K562 (cell line): ENCODE measurements around the gene NOTO. TPM values are rescaled to one million over a fixed set of nuclear protein-coding genes. Genes with fewer than 3 reads are reported as not detected.

Experiments used
- ATAC-seq: fragments of 200-7000 bp; cut with Tn5 transposase; 3 replicates; pipeline ENCODE4 v1.9.1; 2020; ENCODE audit warnings: moderate library complexity
- BruUV-seq: library from RNA; stranded (reverse); fragments of 400-500 nt; replicated peaks from 2 replicates; lab custom pipeline; 2021; lab: Mats Ljungman, UMichigan
- CTCF ChIA-PET: fragments of 300-600 bp; formaldehyde crosslinking; extraction: SDS; loops from one replicate; lab custom pipeline; 2021; ENCODE audit warnings: low intra/inter-chr PET ratio; lab: Yijun Ruan, JAX
- POLR2A ChIA-PET: fragments of 300-600, 350-650 bp; sonication (Branson Sonifier 250); formaldehyde crosslinking; extraction: SDS; loops from one replicate; lab custom pipeline; 2021; ENCODE audit warnings: antibody characterized with exemption, inconsistent platforms; lab: Yijun Ruan, JAX
- DNase-seq, 4 experiments: peaks; one replicate each; pipeline versions ENCODE4 v3.0.0 to v3.0.0-alpha.2; 2011 to 2018; ENCODE audit warnings: low spot score in 3 of 4, mixed read lengths in 3 of 4; ENCODE audit errors: extremely low read depth in 1 of 4
- FAIRE-seq: peaks from 2 replicates; lab custom pipeline; 2011; peaks lifted over from hg19 to GRCh38; lab: Jason Lieb, UNC
- H2AFZ ChIP-seq: 2 replicates; pipeline ENCODE4 v1.6.0; 2011; ENCODE audit warnings: low read depth, low read length, control low read depth, inconsistent platforms
- H3K27ac ChIP-seq: fragments of 200-600 bp; 3 replicates; pipeline ENCODE4 v1.8.0; 2011; ENCODE audit warnings: low read depth, mild to moderate bottlenecking, control low read depth, inconsistent platforms, low read length, moderate library complexity, mixed read lengths; ENCODE audit errors: extremely low read depth
- H3K27me3 ChIP-seq, 2 experiments: fragments of 300-600 bp in 1 of 2; 2 replicates in 1 of 2; 3 replicates in 1 of 2; pipeline versions ENCODE4 v1.6.0 to v1.8.0; 2011; ENCODE audit warnings: inconsistent platforms in 2 of 2, low read length in 2 of 2, mild to moderate bottlenecking in 1 of 2, mixed read lengths in 1 of 2, moderate library complexity in 1 of 2; ENCODE audit not compliant: control insufficient read depth in 2 of 2, insufficient read depth in 2 of 2
- H3K36me3 ChIP-seq: fragments of 300-600 bp; 3 replicates; pipeline ENCODE4 v1.8.0; 2011; ENCODE audit warnings: mild to moderate bottlenecking, low read length, inconsistent platforms; ENCODE audit not compliant: control insufficient read depth, insufficient read depth
- H3K4me1 ChIP-seq, 2 experiments: fragments of 200-600 bp in 1 of 2; replicated peaks in 1 of 2; 2 replicates in 1 of 2; 3 replicates in 1 of 2; pipeline versions ENCODE4 v1.5.1 to v1.8.0; 2011; ENCODE audit warnings: inconsistent platforms in 2 of 2, low read length in 2 of 2, mild to moderate bottlenecking in 1 of 2, mixed read lengths in 1 of 2, moderate library complexity in 1 of 2; ENCODE audit not compliant: control insufficient read depth in 2 of 2, insufficient read depth in 2 of 2
- H3K4me2 ChIP-seq: 2 replicates; pipeline ENCODE4 v1.6.1; 2011; ENCODE audit warnings: low read length, control low read depth, inconsistent platforms, mixed read lengths; ENCODE audit not compliant: insufficient read depth
- H3K4me3 ChIP-seq: fragments of 200-600 bp; sonication (generic), shearing (Covaris generic); 2 replicates; pipeline ENCODE4 v1.5.1; 2016; ENCODE audit warnings: control low read depth, inconsistent platforms
- H3K79me2 ChIP-seq: fragments of 200-600 bp; 3 replicates; pipeline ENCODE4 v1.8.0; 2011; ENCODE audit warnings: low read length, inconsistent platforms; ENCODE audit not compliant: control insufficient read depth, insufficient read depth
- H3K9ac ChIP-seq, 2 experiments: 2 replicates each; pipeline versions ENCODE4 v1.6.0 to v1.6.1; 2011; ENCODE audit warnings: low read depth in 2 of 2, low read length in 2 of 2, control low read depth in 1 of 2, inconsistent platforms in 1 of 2, mild to moderate bottlenecking in 1 of 2, mixed read lengths in 1 of 2; ENCODE audit not compliant: insufficient read depth in 1 of 2
- H3K9me1 ChIP-seq: one replicate; pipeline ENCODE4 v1.6.0; 2011; ENCODE audit warnings: inconsistent platforms, mild to moderate bottlenecking, low read length, moderate library complexity; ENCODE audit not compliant: control insufficient read depth, insufficient read depth
- H3K9me3 ChIP-seq: replicated peaks from 2 replicates; pipeline ENCODE4 v1.5.1; 2011; ENCODE audit warnings: low read depth, low read length, inconsistent platforms; ENCODE audit not compliant: control insufficient read depth, insufficient read depth
- H4K20me1 ChIP-seq: replicated peaks from 2 replicates; pipeline ENCODE4 v1.6.1; 2011; ENCODE audit warnings: low read length, inconsistent platforms, mixed read lengths; ENCODE audit not compliant: control insufficient read depth, insufficient read depth
- CXXC5 ChIP-seq: fragments of 250-450 bp; sonication (Bioruptor Pico); IDR thresholded peaks from 2 replicates; pipeline ENCODE4 v1.8.0; 2022; ENCODE audit warnings: inconsistent platforms, mild to moderate bottlenecking, moderate library complexity
- FOSL1 ChIP-seq: fragments of 200-800 bp; sonication (Bioruptor generic); conservative IDR thresholded peaks from 2 replicates; pipeline ENCODE4 v1.6.1; 2016; ENCODE audit warnings: missing genetic modification characterization, missing compliant biosample characterization
- JUND ChIP-seq, 2 experiments: IDR thresholded peaks; 2 replicates in 1 of 2; 3 replicates in 1 of 2; pipeline ENCODE4 v1.6.1; 2011; ENCODE audit warnings: borderline replicate concordance in 2 of 2, low read depth in 2 of 2, low read length in 2 of 2, improper control_type of control experiment in 1 of 2, missing biosample characterization in 1 of 2, missing genetic modification characterization in 1 of 2, missing genetic modification reagents in 1 of 2
- MTF1 ChIP-seq: fragments of 250-450 bp; sonication (Bioruptor Pico); IDR thresholded peaks from 2 replicates; pipeline ENCODE4 v1.9.0; 2021; ENCODE audit warnings: moderate library complexity, mild to moderate bottlenecking, inconsistent platforms, borderline replicate concordance
- SIRT6 ChIP-seq: IDR thresholded peaks from one replicate; pipeline ENCODE4 v1.6.1; 2012; ENCODE audit warnings: low read depth, mild to moderate bottlenecking, control low read depth, inconsistent platforms, low read length, moderate library complexity
- STAG1 ChIP-seq: sonication (generic); formaldehyde crosslinking; IDR thresholded peaks from 2 replicates; pipeline ENCODE4 v1.5.0; 2020; ENCODE audit warnings: missing genetic modification reagents, borderline replicate concordance
- ZNF175 ChIP-seq: fragments of 200-800 bp; sonication (Bioruptor generic); IDR thresholded peaks from 2 replicates; pipeline ENCODE4 v1.6.1; 2016; ENCODE audit warnings: low read depth, mild to moderate bottlenecking, missing genetic modification characterization, missing compliant biosample characterization
- ZNF239 ChIP-seq: fragments of 250-450 bp; sonication (Bioruptor Pico); IDR thresholded peaks from 2 replicates; pipeline ENCODE4 v1.4.0; 2020; ENCODE audit warnings: mild to moderate bottlenecking
- ZNF384 ChIP-seq: IDR thresholded peaks from 2 replicates; pipeline ENCODE4 v1.6.1; 2012; ENCODE audit warnings: low read depth, low read length, improper control_type of control experiment
- ZNF41 ChIP-seq: fragments of 250-450 bp; sonication (Bioruptor Pico); conservative IDR thresholded peaks from 2 replicates; pipeline ENCODE4 v1.4.0; 2020; ENCODE audit warnings: mild to moderate bottlenecking
- WGBS: fragments of 100-300 bp; shearing (Covaris generic); methylation state at CpG from one replicate; pipeline ENCODE4 v1.1.6; 2016; ENCODE audit warnings: low coverage, mixed read lengths; ENCODE audit not compliant: insufficient coverage; ENCODE audit errors: missing lambda C conversion rate; 5-methylcytosine and 5-hydroxymethylcytosine counted together
- in situ Hi-C: fragments of 300-500 bp; cut with MboI; formaldehyde crosslinking; loops from 4 replicates; pipeline ENCODE4 v1.15.0; 2018; ENCODE audit warnings: inconsistent platforms, mixed read lengths
- intact Hi-C: fragments of 100-400 bp; cut with micrococcal nuclease; formaldehyde crosslinking; loops from 2 replicates; pipeline ENCODE4 v1.14.2; 2022
- polyA plus RNA-seq, 8 experiments: library from polyadenylated mRNA; depleted of rRNA in 4 of 8; stranded (reverse) in 5 of 8; unstranded in 3 of 8; fragments of >200 nt; fragmentation: Nextera tagmentation in 2 of 8; fragmentation: Illumina TruSeq in 1 of 8; extraction: Ambion mirVana in 2 of 8; extraction: Trizol in 1 of 8; gene quantifications; 2 replicates each; pipeline versions ENCODE4 v1.2.1 to v1.2.3, GENCODE V29; 2011 to 2014; ENCODE audit warnings: inconsistent platforms in 1 of 8, missing spikeins in 1 of 8
- total RNA-seq, 7 experiments: library from RNA; depleted of rRNA in 6 of 7; stranded (reverse); fragments of >200 nt in 6 of 7; fragmentation: Illumina TruSeq in 2 of 7; extraction: Trizol in 2 of 7; gene quantifications; 2 replicates each; pipeline versions ENCODE4 v1.2.1 to v1.2.3, GENCODE V29; 2011 to 2021; ENCODE audit warnings: low replicate concordance in 1 of 7

NOTO gene
- total and polyA plus RNA-seq, 9 of the 15 experiments (the other 6 are each of a cell fraction or from before 2014, with no cell fraction given): not detected

GRCh38 chr2:73243884-73244570 is 41.7 kb downstream of the NOTO start:
- no TSS peak for BruUV-seq
- H3K36me3 ChIP-seq: peaks cover 96% of the 10 kb centered on the region

More at GRCh38 chr2:73243884-73244570, 41.7 kb downstream of the NOTO start:
- H3K4me1 ChIP-seq: peaks cover 0 to 10% of the 10 kb centered on the region in 2 experiments; a peak in 3 of 5 replicates
- TF ChIP-seq FOSL1 (tag) (0 out of 2 replicates have a peak, but pooled peaks have one; percentile 23), SIRT6 (no peak), JUND (IDR thresholded peaks at IDR 0.05; ENCODE audit: borderline replicate concordance, low read depth, low read length) (no peak), JUND (tag; IDR thresholded peaks at IDR 0.05; ENCODE audit: borderline replicate concordance, low read depth, low read length) (peak; percentile 28; the same call in 1 of the 3 replicates), ZNF175 (CRISPR knock-in tag) (no peak), ZNF239 (CRISPR knock-in tag) (peak; percentile 41; the same call in 1 of the 2 replicates), MTF1 (CRISPR knock-in tag) (no peak), STAG1 (CRISPR knock-in tag) (no peak), ZNF384 (peak; percentile 89), ZNF41 (CRISPR knock-in tag) (no peak), CXXC5 (CRISPR knock-in tag) (0 out of 2 replicates have a peak, but pooled peaks have one; percentile 16)
- TF ChIP-seq, all 486 proteins: peak for 5
- ChIA-PET POLR2A (interaction anchor here (0.6 to 4.1 kb wide), 6 partner anchors 8 to 84 kb away, joined by 3 to 24 read pairs (median 5); partner anchors contain the start of genes CCT7 and PRADC1), CTCF (no interaction called here)
- H3K4me2 ChIP-seq: no peak overlapping the region
- H3K27me3 ChIP-seq: no peaks in the 10 kb centered on the region
- H3K27ac ChIP-seq: peak overlapping the region; percentile 26; the same call in 1 of the 3 replicates
- ATAC-seq (peak; percentile 40), FAIRE-seq (peak; percentile 48), DNase-seq (peak in 1 of 4 experiments; percentile 20)
- WGBS: 31% methylated on average over 5 of the region's 5 CpGs
- H2AFZ ChIP-seq: no peak overlapping the region
- intact Hi-C loops (no loop called here), in situ Hi-C loops (no loop called here)
- peaks cover 30% of the 10 kb centered on the region for H4K20me1 ChIP-seq
- no peak overlapping the region for H3K9ac ChIP-seq
- peaks cover 64% of the 10 kb centered on the region for H3K79me2 ChIP-seq
- H3K9me1 ChIP-seq: no peaks in the 10 kb centered on the region
- no peak overlapping the region for H3K4me3 ChIP-seq
- H3K9me3 ChIP-seq: no peaks in the 10 kb centered on the region
